Keratinocyte (primary cell): ENCODE results near the gene PNKD.

ENCODE experiments used
- EZH2 ChIP-seq: IDR thresholded peaks from one replicate; pipeline ENCODE4 v1.6.1; 2012; ENCODE audit warnings: inconsistent platforms, mild to moderate bottlenecking, low read length, moderate library complexity
- TF ChIP-seq, protein P1 (sequence below), 3 experiments: IDR thresholded peaks in 1 of 3; conservative IDR thresholded peaks in 1 of 3; optimal IDR thresholded peaks in 1 of 3; 2 replicates in 2 of 3; 3 replicates in 1 of 3; pipeline versions ENCODE3 to v1.5.1; 2011; ENCODE audit warnings: low read length in 3 of 3, mild to moderate bottlenecking in 3 of 3, moderate library complexity in 2 of 3, control low read depth in 1 of 3, inconsistent platforms in 1 of 3; ENCODE audit not compliant: insufficient read depth in 2 of 3; ENCODE audit errors: extremely low read depth in 1 of 3

DNA sequence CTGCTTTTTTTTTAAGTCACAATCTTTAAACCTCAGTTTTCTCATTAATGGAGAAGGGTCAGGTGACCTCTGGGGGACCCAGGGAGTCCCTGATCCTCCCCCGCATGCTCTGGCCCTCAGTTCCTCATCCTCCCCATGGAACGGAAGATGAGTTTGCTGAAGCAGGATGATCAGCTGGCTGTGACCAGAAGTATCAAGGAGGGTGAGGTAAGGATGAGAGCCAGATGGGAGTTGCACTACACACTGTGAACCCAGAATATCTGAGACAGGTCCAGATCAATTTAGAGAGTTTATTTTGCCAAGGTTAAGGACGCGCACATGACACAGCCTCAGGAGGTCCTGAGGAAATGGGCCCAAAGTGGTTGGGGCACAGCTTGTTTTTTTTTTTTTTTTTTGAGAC is 90.1 kb downstream of the PNKD start:
- TF ChIP-seq, protein P1, sequence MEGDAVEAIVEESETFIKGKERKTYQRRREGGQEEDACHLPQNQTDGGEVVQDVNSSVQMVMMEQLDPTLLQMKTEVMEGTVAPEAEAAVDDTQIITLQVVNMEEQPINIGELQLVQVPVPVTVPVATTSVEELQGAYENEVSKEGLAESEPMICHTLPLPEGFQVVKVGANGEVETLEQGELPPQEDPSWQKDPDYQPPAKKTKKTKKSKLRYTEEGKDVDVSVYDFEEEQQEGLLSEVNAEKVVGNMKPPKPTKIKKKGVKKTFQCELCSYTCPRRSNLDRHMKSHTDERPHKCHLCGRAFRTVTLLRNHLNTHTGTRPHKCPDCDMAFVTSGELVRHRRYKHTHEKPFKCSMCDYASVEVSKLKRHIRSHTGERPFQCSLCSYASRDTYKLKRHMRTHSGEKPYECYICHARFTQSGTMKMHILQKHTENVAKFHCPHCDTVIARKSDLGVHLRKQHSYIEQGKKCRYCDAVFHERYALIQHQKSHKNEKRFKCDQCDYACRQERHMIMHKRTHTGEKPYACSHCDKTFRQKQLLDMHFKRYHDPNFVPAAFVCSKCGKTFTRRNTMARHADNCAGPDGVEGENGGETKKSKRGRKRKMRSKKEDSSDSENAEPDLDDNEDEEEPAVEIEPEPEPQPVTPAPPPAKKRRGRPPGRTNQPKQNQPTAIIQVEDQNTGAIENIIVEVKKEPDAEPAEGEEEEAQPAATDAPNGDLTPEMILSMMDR (optimal IDR thresholded peaks at IDR 0.05 in 1 of 3, IDR thresholded peaks at IDR 0.05 in 1 of 3, conservative IDR thresholded peaks at IDR 0.05 in 1 of 3; ENCODE audit: extremely low read depth in 1 of 3, insufficient read depth in 2 of 3, low read length in 3 of 3) = no peak
- TF ChIP-seq EZH2 = no peak
